GM21367 (cell line): ENCODE measurements around the gene TAGLN2.

Source experiments
- ATAC-seq: cut with Tn5 transposase; IDR thresholded peaks from one replicate; pipeline ENCODE4 v1.9.1; 2021; ENCODE audit not compliant: unreplicated experiment

TAGLN2 gene

DNA sequence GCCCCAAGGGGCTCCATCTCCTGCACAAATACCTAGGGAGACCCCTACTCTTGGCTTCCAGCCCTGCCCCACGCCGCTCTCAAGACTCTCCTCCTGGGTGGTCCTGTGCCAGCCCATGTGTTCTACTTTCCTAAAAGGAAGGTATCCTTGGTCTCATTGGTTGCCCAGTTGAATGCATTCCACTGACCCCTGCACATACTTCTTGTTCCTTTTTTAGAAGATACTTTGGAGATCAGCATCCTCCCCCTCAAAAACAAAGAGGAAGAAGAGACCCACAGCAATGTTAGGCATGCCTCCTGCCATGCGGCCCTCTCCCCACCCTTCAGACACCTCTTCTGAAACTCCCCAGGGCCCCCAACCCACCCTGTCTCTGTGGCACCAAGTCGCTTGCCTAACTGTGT lies 24.7 kb upstream of the TAGLN2 start:
- ATAC-seq = no peak

DNA sequence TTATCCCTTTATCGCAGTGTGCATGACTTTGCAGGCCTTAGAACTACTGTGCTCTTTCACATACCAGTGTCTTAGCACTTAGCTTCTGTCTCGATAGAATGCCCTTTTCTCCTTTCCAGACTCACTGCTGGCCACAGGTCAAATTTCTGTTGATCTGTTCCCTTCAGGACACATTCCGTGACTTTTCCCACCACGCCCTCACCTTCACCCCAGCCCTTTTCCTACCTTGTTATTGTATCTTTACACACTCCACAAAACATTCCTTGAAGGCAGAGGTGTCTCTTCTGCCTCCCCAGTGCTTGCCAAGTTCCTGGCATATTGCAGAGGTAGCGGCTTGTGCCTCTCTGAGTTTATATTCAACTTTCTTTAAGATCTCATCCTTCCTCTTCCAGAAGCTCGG lies 23.8 kb upstream of the TAGLN2 start:
- ATAC-seq = no peak

DNA sequence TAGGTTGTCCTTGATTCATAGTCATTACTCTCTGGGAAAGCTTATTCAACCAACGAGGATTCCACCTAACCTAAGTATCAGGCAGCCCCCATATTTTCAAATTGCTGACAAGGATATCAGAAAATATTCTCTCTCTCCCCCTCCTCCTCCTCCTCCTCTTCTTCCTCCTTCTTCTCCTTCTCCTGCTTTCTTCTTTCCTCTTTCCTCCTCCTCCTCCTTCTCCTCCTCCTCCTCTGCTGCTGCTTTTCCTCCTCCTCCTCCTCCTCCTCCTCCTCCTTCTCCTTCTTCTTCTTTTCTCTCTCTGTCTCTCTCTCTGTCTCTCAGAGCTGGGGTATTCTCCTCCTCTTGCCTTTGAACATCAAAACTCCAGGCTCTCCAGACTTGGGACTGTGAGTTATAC lies 22.6 kb upstream of the TAGLN2 start:
- ATAC-seq = no peak

DNA sequence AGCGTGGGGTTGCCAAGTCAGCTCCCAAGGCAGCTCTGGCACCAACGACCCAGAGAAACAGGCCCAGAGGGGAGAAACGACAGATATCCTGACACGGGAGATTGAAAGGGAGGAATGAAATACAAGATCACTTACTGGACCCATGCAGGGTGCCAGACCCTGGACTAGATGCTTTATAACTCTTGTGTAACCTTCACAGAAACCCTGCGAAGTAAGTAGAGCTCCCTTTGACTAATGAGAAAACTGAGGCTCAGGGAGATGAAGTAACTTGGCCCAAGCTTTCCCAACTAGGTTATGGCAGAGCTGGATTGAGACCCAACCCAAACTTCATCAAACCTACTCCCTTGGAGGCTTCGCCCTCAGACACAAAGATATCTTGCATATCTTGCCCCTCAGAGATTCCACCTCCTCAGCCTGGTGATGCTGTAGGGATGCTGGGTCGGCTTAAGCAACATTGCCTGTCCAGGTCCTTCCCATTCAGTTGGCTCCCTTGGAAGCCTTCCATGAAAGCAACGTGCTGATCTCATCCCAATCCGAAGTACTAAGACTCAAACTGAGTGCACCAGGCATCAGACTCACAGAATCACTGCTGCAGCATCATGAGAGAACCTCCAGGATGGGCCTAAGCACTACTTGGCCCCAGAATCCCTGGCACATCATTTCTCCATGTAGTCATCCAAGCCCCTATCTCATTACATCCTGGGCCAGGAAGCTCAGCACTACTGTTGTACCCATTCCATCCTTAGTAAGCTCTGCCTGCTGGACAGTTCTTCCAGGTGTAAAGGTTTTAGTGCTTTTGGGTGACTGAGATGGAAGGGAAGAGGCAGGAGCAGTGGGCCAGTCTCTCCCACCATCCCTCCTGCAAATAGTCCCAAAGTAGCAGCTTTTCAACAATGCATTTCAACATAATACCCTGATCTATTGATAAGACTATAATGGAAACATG lies 21.2 kb upstream of the TAGLN2 start:
- no peak for ATAC-seq

DNA sequence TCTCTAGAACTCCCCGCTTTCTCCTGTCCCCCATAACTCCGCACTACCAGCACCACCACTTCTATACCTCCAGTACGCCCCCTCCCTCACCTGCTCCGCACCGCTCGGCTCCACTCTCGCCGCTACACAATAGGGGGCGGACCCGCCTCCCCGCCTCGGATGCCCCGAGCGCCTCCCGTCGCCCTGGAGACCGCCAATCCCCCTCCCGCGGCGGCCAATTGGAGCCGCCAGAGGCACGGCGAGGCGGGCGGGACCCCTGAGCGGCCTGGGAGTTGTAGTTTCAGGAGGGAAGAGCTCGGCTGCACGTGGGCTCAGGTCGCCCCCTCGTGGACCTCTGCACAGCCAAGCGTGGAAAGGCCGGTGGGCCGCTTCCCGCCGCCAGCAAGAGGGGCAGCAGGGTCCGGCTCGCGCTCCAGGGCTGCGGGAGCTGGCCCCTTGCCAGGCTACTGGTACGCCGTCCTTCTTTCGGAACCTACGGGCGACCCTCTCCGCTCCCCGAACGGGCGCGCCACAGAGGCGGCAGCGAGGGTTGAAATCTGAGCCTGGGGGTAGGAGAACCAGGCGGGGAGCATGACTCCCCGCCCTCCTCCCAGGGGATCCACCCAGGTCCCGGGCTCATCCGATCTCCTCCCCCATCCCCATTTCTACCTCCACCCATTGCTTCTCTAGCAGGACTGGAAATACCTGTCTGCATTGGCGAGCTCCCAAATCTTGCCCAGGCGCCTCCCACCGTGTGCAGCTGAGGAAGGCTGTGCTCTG lies 20.4 kb upstream of the TAGLN2 start, which contains the start of gene IGSF9:
TSS of gene IGSF9 (minus strand) at position 131 of the 759 bp plus-strand sequence. CDS start 2,159 bp downstream, outside the sequence.
- ATAC-seq = no peak

- ATAC-seq = no peak
Observed at GRCh38 chr1:159944623-159945455, 19.5 kb upstream of the TAGLN2 start.

GRCh38 chr1:159943908-159944622 lies 18.8 kb upstream of the TAGLN2 start:
- ATAC-seq = no peak

DNA sequence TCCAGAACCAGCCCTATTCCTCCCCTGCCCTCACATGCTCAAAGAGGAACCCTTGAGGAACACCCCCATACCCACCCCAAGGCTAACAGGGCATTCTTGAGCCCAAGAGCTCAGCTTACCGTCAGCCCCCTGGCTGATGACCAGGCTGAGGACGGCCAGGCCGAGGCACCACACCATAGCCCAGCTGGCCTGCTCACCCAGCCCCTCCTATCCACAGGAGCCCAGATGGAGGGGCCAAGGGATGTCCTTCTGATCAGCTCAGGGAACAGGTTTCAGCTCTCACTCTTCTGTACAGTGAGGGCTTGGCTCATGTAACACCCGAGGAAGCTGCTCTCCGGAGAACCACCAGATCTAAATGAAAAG lies 18.0 kb upstream of the TAGLN2 start:
- no peak for ATAC-seq

GRCh38 chr1:159942632-159943277 lies 17.4 kb upstream of the TAGLN2 start:
- ATAC-seq = no peak

GRCh38 chr1:159941591-159942560 lies 16.6 kb upstream of the TAGLN2 start:
- ATAC-seq = no peak

GRCh38 chr1:159941141-159941540 lies 15.8 kb upstream of the TAGLN2 start:
- ATAC-seq = no peak

GRCh38 chr1:159940006-159940620 lies 14.8 kb upstream of the TAGLN2 start:
- ATAC-seq = no peak

DNA sequence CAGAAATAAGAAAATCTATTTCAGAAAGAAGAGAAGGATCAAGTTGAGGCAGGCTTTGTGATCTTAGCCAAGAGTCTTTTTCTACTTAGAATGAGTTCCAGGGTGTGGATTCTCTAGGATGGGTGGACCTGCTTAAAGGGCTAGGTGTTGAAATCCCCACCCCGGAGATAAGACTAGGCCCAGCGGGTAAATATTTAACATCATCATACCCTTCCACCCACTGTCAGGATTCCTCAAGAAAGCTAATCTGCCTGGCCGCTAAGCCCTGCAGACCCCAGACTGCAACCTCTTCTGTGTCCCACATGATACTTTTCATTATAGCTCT lies 14.3 kb upstream of the TAGLN2 start:
- no peak for ATAC-seq

- no peak for ATAC-seq
Observed at GRCh38 chr1:159938905-159939677, 13.8 kb upstream of the TAGLN2 start.

DNA sequence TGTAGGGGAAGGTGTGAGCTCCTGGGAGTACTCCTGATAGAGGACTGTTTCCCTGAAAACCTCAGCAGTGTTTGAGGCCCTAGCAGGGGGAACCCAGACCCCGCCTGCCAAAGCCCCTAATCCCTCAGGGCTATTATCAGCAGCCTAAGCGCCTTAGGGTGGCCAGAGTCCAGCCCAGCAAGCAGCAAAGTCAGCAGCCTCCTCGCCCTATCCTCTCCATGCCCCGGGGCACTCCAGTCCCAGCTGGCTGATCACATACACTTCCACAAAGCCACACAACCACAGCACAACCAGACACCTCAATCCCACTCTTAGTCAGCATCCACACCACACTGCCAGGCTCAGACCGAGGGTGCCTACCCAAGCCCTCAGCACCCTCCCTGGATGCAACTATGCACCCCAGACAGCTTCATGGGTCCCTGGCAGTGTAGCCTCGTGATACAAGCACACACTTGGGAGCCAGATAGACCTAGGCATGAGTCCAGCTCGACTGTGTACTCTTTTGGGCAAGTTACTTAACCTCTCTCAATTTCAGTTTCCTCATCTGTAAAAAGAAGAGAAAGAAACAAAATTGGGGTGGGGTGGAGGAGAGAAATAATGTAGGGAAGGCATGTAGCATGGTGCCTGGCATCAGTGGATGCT lies 13.0 kb upstream of the TAGLN2 start:
- no peak for ATAC-seq

GRCh38 chr1:159937054-159937750 lies 11.9 kb upstream of the TAGLN2 start:
- ATAC-seq = no peak
